Liver (tissue), 3 donors: ENCODE measurements around the gene ZNF865.

Experiments used
- FOXA1 ChIP-seq: IDR thresholded peaks from 2 replicates; pipeline ENCODE4 v1.6.1; 2016; ENCODE audit warnings: antibody characterized with exemption
- JUND ChIP-seq, 2 donors: IDR thresholded peaks; 2 replicates each; pipeline ENCODE4 v1.6.1; 2016; ENCODE audit warnings: antibody characterized with exemption in 2 of 2
- MAX ChIP-seq: IDR thresholded peaks from 2 replicates; pipeline ENCODE4 v1.6.1; 2016; ENCODE audit warnings: antibody characterized with exemption
- SP1 ChIP-seq: IDR thresholded peaks from 2 replicates; pipeline ENCODE4 v1.6.1; 2018; ENCODE audit warnings: antibody characterized with exemption, mild to moderate bottlenecking
- TF ChIP-seq, protein P1 (sequence below): fragments of 150-350 bp; IDR thresholded peaks from 2 replicates; pipeline ENCODE4 v1.5.1; 2017; ENCODE audit warnings: improper control_type of control experiment, low read depth, low read length; ENCODE audit not compliant: missing input control
- donor health status: healthy.
- donor health status: healthy.

DNA sequence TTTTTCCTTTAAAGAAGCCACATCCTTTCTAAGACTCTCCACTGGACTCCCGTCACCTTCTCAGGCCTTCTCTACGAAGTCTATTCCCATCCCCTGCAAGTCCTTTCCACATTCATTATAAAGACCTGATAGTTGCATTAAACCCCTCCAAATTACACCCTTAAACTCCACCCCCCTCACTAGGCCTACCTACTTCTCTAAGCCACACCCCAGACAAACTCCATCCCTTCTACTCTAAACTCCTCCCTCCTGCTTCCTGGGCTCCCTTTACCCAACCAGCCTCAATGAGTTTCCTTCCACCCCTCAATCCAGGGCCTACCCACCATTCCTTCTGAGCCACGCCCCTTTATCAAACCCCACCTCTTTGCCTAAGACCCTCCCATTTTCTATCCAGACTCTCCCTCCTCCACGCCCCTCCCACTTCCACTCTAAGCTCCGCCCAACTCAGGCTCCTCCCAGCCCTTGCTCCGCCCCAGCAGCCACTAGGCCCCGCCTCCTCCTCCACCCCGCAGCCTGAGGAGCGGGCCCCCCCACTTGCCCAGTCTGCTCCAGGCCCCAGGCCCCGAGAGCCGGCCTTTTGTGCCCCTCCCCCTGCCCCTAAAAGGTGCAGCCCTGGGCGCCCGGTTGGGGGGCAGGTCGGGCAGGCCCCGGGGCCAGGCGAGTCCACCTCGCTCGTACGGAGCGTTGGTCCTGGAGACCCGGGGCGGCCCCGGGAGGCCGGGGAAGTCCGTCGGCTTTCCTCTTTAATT is 6.6 kb upstream of the ZNF865 start:
- TF ChIP-seq, protein P1, sequence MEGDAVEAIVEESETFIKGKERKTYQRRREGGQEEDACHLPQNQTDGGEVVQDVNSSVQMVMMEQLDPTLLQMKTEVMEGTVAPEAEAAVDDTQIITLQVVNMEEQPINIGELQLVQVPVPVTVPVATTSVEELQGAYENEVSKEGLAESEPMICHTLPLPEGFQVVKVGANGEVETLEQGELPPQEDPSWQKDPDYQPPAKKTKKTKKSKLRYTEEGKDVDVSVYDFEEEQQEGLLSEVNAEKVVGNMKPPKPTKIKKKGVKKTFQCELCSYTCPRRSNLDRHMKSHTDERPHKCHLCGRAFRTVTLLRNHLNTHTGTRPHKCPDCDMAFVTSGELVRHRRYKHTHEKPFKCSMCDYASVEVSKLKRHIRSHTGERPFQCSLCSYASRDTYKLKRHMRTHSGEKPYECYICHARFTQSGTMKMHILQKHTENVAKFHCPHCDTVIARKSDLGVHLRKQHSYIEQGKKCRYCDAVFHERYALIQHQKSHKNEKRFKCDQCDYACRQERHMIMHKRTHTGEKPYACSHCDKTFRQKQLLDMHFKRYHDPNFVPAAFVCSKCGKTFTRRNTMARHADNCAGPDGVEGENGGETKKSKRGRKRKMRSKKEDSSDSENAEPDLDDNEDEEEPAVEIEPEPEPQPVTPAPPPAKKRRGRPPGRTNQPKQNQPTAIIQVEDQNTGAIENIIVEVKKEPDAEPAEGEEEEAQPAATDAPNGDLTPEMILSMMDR, result no peak
- TF ChIP-seq SP1 (peak; percentile 54), JUND (IDR thresholded peaks at IDR 0.05) (peak in 1 of 2 donors; percentile 20), MAX (no peak), FOXA1 (no peak)
